DMS153 treated with DMSO at 0.1 percent for 48 hours (cell line): ENCODE data around the gene GPHN.

Source experiments
- DNase-seq: peaks from one replicate; lab custom pipeline; 2025; ENCODE audit not compliant: unreplicated experiment; lab: John Stamatoyannopoulos, UW

GPHN gene

DNA sequence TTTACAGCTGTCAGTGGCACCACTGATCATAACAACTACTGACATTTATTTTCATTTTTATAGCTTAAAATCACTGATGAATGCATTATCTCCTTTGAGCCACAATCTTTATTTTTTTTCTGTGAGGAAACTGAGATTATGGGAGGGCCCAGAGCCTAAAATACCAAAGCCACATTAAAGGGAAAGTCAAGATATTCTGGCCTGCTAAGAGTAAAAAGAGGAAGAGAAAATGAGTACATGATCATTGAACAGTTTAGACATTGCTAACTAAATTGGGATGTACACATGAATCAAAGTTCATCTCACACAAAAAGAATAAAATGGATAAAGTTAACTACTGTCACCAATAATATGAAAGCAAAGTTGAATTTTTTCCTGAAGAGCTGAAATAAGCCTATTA is 510.8 kb downstream of the GPHN start:
- no peak for DNase-seq

DNA sequence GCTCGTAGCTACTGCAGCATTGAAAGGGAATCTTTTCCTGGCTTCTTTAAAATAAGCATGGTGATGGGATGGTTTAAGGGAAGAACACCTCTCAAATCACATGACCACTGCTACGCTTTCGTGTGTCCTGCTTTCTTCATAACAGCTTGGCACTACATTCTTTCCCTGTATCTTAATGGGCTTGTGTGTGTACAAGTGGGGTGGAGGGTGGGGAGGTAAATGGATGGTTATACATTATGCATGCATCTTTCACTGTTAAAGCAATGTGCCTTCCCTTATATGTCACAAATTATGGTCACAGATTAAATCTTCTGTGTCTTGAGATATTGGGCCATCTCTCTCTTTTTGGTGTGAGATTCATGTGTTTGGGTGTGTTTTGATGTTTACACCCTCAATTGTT is 511.8 kb downstream of the GPHN start:
- DNase-seq: no peak

DNA sequence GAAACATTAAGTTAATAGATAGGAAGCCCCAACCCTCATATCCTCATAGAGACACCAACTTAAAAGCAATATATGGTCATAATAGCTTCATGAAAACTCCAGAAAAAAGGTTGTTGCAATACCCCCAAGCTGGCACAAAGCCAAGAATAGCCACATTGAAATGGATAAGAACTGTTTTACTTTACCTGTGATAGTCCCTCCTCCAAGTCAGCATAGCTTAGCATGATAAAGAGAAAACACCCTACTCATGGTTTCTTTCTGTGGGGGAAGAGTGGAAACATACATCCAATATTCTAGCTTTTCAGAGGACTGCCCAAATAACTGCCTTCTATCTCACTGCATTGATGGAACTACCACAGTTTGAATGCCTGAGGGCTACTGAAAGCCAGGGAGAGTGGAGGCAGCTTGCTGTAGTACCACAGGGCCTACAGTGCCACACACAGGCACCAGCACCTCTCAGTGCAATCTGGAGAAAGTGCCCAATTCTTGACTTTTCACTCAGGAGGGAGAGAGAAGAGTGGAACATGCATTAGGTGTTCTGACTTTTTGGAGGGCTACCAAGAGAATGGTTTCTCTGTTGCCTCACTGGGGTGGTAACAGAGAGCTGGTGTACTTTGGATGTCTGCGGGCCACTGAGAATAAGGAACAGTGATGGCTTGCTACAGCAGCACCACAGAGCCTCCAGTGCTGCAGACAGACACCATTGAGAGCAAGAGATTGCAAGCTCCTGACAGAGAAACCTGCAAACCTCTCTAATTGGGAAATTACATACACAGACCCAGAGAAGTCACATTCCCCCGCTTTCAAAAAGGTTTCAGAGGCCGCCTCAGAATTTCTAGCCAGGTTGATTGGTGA is 524.2 kb downstream of the GPHN start:
- DNase-seq: no peak

DNA sequence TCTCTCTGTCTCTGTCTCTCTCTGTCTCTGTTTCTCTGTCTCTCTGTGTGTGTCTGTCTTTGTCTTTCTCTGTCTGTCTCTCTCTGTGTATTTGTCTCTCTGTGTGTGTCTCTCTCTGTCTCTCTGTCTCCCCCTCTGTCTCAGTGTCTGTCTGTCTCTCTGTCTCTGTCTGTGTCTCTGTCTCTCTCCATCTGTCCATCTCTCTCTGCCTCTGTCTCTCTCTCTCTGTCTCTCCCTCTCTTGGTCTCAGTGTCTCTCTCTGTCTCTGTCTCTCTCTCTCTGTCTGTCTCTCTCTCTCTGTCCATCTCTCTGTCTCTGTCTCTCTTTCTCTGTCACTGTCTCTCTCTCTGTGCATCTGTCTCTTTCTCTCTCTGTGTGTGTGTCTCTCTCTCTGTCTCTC is 537.5 kb downstream of the GPHN start:
- DNase-seq: no peak

DNA sequence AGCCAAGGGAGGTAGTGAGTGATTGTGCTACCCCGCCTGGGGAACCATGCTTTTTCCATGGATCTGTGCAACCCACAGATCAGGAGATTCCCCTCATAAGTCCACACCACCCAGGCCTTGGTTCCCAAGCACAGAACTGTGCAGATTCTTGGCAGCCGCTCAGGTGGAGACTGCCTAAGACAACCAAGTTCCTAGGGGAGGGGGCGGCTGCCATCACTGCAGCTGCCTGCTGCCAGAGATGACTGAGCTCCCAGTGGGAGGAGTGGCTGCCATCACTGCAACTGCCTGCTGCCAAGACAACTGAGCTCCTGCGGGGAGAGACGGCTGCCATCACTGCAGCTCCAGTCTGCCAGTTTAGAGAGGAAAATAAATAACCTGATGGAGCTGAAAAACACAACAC is 542.9 kb downstream of the GPHN start:
- no peak for DNase-seq

DNA sequence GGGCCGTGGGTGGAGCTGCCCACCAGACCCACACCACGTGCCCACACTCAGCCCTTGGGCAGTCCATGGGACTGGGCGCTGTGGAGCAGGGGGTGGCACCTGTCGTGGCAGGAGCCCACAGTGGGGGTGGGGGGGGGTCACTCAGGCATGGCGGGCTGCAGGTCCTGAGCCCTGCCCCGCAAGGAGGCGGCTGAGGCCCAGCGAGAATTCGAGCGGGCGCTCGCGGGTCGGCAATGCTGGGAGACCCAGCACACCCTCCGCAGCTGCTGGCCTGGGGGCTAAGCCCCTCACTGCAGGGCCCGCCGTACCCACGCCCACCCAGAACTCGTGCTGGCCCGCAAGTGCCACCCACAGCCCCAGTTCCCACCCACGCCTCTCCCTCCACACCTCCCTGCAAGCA is 548.7 kb downstream of the GPHN start:
- DNase-seq: no peak

DNA sequence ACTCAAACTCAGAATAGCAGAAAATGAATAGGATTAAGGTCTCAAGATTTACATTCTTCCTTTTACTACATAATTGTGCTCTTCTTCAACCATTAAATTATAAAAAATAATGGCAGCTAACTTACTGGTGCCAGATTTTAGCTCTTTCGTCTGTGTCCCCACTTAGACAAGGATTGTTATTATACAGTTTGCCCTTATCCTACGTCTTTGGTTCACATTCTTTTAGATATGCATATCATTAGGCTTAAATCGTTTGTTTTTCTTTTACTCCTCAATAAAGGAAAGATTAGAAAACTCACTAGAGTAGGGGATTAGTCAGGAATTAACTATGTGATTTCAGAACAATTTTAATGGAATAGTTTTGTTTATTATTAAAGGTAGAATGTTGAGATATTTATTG is 551.6 kb downstream of the GPHN start:
- no peak for DNase-seq

DNA sequence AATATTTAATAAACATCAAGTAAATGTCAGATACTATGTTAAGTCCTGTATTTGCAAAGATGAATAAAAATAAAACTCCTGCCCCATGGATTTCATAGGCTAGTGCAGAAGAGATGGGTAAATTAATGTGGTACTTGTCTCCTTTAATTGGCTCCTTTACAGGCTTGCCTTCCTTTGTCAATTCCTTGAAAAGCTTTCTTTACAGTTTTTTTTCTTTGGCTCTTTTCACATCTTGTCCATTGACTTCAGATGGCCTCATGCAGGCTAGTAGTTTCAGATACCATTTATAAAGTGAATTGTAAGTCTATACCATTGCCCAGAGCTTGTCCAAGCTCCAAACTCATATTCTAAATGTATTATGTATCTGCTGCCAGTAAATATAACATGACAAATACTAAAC is 552.6 kb downstream of the GPHN start:
- no peak for DNase-seq

DNA sequence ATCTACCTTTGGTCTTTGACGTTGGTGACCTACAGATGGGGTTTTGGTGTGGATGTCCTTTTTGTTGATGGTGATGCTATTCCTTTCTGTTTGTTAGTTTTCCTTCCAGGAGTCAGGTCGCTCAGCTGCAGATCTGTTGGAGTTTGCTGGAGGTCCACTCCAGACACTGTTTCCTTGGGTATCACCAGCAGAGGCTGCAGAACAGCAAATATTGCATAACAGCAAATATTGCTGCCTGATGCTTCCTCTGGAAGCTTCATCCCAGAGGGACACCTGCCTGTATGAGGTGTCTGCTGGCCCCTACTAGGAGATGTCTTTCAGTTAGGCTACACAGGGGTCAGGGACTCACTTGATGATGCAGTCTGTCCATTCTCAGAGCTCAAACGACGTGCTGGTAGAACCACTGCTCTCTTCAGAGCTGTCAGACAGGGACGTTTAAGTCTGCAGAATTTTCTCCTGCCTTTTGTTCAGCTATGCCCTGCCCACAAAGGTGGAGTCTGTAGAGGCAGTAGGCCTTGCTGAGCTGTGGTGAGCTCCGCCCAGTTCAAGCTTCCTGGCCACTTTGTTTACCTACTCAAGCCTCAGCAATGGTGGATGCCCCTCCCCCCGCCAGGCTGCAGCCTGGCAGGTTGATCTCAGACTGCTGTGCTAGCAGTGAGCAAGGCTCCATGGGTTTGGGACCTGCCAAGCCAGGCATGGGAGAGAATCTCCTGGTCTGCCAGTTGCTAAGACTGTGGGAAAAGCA is 559.3 kb downstream of the GPHN start:
- peak; percentile 8 for DNase-seq

DNA sequence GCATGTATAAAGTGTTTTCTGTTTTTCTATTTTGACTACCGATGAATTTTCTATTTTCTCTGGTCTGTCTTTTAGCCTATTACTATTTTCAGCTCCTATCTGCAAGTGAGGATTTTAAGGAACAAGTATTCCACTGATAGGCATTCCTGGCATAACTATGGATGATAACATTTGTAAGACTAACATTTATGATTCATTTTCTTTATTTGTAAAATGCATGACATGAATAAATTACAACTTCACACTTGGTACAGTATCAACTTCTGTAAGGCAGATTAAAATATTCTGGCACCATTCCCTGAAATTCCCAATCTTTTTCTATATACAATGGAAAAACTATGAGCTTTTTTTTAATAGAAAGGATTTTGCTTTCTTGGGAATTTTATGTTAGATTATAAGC is 560.3 kb downstream of the GPHN start:
- no peak for DNase-seq

DNA sequence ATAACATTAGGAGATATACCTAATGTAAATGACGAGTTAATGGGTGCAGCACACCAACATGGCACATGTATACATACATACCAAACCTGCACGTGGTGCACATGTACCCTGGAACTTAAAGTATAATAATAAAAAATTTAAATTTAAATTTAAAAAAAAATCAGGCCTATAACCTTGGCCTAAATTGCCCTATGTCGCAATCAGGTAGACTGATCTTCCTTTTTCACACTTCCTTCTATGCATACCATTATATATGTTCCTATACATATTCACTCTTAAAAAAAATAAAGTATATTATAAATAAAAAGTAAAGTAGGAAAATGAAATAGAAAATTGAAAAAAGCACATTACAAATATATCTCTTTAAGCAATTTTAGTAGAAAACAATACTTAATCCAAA is 563.6 kb downstream of the GPHN start:
- no peak for DNase-seq

DNA sequence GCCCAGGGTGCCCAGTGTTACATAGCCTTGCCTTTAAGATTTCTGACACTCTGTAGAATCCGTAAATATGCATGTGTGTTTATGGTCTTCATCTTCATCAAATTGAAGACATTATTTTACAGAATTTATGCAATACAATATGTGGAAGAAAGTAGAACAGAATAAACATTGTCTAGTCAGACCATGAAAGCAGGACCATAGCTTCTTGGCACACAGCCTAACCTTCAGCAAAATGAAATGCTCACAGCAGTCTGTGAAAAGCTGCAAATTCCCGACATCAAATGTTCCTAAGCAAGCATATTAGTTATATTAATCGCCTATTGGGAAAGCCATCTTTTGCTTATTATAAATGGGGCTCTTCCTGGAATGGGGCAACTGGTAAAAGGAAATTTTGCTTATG is 570.0 kb downstream of the GPHN start:
- no peak for DNase-seq

DNA sequence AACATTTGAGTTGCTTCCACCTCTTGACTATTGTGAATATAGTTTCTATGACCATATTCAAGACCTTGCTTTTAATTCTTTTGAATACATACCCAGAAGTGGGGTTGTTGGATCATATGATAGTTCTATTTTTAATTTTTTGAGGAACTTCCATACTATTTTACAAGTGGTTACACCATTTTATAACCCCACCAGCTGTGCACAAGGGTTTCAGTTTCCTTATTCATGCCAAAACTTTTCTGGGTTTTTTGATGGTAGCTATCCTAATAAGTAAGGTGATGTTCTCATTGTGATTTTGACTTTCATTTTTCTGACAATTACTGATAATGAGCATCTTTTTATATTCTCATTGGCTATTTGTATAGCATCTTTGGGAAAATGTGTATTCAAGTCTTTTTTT is 571.9 kb downstream of the GPHN start:
- DNase-seq: no peak

DNA sequence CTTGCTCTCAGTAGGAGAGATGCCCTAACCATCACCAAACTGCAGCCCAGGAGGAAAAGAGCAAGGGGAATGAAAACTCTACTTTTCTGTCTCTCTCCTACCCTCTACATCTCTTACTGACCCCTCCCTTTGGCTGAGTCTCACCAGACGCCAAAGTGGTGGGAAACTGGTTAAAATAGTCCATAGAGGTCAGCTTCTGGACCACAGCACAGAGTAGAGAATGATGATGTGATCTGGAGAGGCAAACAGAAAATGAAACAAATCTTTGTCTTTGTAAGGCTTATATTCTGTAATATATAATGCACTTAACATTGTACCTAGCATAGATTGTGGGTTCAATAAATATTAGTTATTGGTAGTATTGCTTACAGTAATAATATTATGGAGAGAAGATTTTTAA is 600.3 kb downstream of the GPHN start:
- DNase-seq: no peak

DNA sequence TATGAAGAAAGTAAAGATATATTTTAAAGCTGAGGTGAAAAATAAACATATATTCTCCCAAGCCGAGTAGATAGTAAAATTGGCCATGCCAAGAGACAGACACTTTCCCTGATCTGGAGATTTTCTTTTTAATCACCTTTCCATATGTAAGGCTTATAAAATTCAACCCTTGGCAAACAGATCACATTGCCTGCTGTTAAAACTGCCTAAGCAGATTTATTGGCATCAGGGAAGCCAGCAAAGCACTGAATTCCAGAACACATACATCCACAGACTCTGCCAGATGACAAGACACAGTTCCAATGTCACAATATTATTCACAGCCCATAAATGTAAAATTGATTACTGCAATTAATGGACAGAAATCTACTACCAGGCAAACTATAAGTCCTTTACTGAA is 603.1 kb downstream of the GPHN start:
- DNase-seq: no peak

DNA sequence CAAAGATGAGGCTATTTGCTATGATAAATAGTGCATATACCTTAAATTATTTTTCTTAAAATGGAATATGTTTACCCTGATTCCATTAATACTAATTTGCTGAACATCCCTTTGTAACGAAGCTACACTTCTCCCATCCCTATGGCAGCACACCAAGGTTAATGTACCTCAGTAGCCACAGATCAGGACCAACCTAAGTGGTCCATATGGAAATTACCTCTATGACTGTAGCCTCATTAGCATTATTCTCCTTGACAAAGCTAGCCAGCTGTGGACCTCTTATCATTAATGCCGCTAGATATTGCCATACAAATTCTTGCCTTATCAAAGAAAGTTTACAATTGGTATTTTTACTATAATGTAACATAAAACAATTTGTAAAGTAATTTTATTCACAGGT is 604.4 kb downstream of the GPHN start:
- DNase-seq: no peak

DNA sequence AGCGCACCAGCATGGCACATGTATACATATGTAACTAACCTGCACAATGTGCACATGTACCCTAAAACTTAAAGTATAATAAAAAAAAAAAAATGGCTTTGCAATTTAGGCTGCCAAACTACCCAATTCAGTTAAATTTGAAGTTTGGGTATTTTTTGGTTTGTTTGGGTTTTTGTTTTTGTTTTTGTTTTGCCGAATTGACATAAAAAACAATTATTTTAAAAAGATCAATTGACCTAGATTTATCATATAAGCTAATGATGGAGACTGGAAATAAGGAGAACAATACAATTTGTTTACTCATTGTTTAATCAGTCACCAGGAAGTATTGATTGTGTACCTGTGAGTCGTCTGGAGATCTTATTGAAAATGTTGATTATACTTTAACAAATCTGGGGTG is 619.2 kb downstream of the GPHN start:
- DNase-seq: no peak

DNA sequence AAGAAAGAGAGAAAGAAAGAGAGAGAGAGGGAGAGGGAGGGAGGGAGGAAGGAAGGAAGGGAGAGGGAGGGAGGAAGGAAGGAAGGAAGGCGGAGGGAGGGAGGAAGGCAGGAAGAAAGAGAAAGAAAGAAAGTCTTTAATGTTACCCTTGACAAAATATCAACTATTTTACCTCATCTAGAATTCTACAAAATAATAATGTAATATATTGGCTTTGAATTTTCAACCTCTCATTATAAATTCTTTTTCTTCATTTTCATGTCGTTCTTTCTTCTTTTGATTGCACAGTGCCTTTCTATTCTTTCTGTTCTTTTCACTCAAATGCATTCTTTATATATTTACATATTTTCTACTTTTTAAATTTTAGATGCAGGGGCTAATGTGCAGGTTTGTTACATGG is 621.8 kb downstream of the GPHN start:
- no peak for DNase-seq

DNA sequence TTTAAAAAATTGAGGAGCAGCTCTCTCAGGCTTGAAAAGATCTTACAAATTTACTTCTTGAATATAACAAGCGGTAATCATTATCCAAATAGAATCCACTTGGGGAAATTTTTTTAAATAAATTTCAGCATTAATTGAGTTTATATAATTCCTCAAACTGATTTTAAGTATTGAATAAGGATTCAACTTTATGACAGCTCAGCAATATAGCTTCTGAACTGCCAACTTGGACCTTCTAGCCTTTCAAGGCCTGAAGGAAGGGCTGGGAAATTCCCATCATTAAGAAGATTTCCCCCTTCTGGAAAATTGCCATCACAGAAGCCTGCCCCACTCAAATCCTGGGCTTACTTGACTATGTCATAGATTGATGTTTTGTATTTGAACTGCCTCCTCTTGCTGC is 623.7 kb downstream of the GPHN start:
- DNase-seq: no peak

DNA sequence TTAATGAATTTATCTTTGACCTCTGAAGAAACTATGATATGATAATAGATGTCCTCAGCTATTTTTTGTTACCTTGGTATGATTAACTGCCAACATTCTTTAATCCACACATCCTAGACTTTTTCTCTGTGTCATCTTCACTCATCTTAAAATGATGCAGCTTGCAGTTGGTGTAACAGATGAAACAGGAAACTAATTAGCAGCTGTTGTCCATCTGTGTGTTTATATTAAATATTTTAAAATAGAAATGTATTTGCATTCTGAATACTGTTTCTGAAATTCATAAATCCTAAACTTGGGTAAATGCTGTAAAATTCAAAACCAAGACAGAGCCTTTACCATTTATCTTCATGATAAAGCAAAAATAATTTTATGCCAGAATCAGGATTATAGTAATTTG is 625.2 kb downstream of the GPHN start:
- no peak for DNase-seq

DNA sequence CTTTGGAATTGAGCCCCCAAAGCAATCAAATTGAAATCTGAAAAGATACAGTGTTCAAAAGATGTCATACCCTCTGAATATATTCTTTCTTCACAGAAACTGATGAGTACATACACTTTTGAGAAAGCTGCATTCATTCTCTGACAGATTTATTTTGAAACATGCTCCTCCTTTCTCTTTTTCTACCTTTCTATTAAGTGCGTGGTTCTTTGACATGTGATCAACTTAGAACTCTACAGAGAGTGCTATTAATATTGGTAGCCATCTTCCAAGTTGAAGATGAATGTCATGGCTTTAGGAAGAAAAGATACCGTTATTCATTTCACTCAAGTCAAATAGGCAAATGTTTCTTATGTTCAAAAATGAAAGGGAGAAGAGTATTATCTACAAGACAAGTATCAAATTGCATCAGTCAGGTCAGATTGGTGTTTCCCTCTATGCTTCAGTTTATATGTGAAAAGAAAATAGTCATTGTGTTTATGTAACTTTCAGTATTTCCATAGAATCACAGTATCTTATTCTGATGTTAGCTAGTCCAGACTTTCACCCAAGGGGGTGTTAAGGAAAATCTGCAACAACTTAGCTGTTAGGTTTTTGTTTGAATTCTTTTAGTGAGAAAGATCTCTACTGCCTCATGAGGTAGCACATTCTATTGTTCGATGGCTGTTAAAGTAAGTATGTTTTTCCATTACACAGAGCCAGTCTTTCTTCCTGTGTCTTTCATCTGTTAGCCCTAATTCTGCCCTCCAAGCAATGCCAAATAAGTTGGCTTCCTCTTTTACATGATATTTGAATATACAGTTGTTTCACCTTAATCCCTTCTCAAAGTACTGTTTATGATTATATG is 625.9 kb downstream of the GPHN start:
- no peak for DNase-seq
